ENCODE results near the gene EMC1.

Gene EMC1

DNA sequence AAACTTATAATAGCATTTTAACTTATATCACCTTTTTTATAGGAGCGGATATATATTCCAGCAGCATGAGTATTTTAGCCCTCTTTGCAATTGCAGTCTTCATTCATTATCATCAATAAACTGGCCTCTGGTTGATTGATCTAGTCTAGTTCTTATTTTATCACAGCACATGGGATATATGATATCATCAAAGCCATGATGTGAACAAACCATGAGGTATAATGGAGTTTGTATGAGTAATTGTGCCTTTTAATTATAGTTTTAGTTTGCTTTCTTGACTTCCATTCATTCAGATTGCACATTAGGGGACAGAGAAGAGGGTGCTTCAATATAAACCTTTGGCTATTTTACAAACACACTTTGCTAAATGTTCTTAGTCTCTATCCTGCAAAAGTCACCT lies 37.7 kb downstream of the EMC1 start:
- no peak for DNase-seq

DNA sequence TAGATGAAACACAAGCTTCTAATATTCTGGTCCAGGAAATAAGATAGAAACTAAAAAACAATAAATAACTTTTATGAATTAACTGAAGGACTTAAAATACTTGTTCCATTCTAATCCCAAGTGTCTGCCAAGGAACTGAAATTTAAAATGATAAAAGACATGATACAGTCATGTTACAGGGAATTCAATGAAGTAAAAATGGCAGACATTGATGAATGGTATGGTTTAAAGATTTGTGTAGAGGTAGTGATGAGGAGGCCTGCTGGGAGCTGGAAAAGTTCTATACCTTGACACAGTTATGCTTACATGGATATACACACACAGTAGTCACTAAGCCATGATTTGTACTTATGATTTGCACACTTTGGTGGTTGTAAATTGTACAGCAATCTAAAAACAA lies 39.2 kb downstream of the EMC1 start:
- DNase-seq, result no peak

DNA sequence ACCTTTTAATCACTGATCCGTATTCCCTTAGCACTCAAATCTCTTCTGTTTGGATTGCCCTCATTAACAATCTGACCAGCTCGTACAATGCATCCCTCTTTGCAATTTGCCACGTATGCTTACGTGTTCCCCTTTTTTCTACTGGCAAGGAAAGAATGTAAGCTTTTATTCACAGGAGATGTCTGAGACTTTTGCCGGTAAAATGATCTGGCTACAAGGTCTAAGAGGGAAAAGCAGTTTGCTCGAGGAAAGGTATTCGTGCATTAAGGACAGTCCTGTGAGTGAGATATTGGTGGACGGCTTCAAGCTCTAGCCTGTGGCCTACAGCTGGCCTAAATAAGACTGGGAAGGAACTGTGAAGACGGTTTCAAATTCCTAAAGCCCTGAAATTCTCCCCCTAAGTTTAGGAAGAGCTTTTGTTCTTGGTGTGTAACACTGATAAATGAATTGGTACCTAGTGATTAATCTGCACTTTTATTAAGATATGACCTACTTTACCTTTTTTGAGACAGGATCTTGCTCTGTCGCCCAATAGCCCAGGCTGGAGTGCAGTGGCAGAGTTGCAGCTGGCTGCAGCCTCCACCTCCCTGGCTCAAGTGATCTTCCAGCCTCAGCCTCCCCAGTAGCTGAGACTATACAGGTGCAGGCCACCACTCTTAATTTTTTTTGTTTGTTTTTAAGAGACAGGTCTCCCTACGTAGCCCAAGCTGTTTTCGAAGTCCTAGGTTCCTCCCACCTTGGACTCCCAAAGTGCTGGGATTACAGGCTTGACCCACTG lies 40.4 kb downstream of the EMC1 start:
- DNase-seq, result peak; percentile 26

DNA sequence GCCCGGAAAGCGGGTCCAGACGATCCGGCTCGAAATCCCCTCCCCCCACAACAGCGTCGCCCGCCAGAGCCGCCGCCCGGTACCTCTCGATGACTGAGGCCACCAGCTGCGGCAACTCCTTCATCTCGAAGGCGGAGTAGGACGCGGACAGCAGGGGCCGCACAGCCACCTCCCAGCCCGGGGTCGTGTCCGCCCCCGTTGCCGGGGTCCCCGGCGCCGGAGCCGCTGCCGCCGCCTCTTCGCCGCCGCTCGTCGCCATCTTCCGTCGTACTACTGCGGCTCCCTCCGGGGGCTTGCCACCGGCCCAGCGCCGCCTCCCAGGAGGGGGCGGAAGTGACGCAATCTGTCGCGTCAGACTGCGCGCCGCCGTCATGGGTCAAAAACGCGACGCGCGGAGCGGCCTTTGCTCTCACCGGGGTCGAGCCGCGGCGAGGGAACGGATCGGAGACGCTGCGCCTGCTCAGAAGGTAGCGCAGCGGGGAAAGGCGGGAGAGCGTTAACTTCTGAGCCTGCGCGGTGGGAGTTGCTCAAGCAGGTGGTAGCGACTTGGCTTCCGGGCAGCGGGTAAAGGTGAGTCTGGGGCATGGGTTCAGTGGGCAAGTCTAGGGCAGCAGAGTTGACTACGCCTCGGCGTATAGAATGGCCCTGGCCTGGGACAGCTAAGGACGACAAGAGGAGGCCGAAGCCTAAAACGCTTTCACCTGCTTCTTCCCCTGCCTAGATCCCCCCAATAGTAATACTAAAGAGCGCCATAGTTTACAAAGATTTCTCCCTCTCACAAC lies 41.1 kb downstream of the EMC1 start, which contains the start of gene UBR4:
UBR4 (minus strand) TSS at position 277 of the 782 bp plus-strand sequence; CDS start at position 259, 18 bp downstream.
- DNase-seq, result peak; percentile 99

DNA sequence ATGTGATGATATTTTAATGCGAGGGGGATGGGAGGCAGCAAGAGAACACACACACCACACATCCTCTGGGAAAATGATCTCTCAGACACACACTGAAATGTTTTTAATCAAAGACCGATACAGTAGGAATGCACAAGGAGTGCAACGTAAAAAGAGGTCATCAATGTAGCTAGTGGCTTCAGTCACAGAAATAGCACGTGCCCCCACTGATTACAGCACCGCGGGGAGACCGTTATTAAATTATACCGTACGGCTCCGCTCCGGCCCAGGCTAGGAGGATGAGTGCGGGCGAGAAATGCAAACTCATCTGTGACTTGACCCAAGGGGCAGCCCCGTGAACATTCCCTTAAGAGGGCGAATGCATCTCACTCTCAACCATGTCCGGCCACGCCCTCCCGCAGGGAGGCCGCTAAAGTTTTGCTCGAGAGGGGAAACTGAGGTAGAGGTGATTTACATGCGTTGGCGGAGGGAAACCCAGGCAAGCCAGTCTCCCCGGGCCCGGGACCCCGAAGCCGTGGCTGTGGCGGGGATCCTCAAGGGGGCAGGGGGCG lies 41.8 kb downstream of the EMC1 start:
- peak; percentile 75 for DNase-seq

DNA sequence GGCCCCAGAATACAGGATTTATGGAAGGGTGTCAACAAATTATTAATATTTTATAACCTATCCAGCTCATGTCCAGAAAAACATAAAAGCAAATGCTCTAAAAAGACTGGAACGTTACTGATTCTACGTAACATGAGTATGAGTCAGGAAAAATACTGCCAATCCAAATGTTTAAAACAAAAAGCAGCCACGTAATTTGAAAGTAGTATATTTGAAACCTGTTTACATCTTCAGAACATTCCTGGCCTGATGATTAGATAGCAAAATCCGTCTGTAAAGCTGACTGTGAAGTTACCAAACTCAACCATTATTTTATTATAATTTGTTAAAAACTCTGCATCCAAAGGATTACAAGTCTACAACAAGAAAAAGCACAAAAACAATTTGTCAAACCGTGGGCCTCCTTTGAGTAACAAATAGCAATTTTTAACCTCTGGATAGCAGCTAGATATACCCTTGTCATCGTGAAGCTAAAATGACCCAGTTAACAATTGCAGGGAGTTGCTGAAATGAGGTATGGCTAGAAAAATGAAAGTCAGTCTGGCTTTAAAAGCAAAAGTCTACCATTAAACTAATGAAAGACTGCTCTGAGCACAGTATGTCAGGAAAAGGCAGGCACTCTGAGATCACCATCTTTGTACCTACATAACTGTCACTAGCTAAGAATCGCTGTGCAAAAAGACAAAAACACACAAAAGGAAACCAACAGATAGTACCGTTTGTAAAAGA lies 42.5 kb downstream of the EMC1 start:
- peak; percentile 9 for DNase-seq

DNA sequence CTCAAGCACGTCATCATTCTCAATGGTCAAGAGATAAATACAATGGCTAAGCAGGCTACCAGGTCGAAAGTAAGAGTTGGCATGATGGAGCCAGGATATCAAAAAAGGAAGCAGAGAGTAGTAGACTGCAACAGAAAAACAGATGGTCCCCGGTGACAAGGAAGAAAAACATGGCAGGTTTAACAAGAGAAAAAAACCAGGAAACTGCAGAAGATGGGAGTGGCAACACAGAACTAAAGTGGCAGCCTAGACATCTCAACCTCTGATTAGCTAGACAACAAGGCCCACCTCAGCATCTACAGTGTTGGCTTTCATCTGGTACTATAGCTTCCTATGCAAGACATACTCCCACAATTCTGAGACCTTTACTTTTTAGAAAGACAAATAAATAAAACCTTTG lies 44.4 kb downstream of the EMC1 start:
- no peak for DNase-seq

DNA sequence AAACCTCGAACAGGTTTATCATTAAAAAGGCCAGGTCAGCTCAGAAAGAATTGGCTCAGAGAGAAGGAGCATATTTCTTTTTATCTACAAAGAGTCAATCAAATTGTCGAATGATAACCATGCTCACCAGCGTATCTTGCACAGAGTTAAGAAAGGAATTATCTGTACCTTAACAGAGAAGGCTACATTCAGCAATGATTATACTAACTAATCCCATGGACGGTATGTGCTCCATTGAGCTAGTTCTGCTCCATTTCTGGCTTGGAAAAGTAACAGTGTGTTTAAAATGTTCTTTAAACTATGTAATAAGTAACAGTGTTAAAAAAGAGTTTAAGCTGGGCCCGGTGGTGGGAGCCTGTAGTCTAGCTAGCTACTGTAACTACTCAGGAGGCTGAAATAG lies 45.5 kb downstream of the EMC1 start:
- no peak for DNase-seq

DNA sequence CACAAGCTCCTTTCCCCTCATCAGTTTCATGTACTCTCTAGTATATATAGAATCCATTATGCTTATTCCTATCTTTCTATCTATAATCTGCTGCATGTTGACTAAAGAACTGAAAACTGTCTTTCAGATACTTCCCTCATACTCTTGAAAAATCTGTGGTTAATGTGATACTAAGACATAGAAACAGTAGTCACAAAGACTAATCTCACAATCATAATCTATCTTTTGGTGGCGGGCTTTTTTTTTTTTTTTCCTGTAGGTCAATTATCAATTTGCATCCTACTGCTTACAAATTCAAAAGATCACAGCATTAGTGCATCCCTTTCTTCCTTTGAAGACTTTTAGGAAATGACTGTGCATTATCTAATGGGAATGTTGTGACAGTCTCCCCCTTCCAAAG lies 45.9 kb downstream of the EMC1 start:
- DNase-seq, result no peak

DNA sequence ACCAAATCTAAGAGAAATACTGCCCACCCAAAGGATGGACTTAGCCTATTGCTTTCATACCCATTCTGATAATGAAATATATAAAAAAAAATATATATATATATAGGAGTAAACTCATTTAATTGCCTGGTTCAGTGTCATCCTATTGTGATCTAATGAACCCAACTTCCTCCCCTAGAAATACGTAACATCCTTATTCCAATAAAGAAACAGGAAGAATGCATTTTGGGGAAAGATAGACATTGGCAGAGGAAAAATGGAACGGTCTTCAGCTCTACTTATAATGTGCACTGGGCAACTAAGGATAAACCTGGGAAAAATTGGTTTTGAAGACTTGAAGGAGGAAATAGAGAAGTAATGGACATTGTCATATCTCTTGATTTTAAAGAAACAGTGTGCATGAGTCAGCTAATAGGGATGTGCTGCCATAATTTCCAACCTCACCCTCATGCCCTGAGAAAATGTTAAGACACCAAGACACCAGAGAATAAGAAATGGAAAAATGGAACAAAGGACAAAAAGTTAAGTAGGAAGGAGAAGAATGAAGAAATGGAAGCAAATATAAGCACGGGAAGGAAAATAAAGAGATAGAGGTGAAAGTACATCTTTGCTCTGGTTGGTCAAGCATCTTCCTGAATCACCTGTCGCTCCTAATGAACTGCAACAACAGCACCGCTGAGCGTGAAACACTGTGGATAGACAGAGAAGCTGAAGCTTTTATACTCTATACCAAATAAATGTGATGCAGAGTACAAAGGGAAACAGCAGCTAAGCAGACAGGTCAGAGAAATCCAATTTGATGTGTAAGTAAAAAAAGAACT lies 46.7 kb downstream of the EMC1 start:
- peak; percentile 51 for DNase-seq

DNA sequence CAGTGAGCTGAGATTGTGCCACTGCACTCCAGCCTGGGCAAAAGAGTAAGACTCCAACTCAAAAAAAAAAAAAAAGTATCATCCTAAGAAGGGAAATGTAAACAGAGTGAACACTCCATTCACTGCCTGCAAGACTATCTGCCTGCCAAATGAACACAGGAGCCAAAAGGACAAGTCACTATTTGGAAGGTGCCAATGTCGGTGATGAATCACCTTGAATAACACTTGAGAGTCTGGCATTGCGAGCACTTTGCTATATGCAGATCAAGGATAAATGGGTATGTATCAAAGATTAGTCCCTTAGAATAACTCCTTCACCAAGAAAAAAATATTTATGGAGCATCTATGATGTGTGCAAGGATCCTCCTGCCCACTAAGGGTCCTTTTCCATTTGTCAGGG lies 47.9 kb downstream of the EMC1 start:
- DNase-seq, result no peak

DNA sequence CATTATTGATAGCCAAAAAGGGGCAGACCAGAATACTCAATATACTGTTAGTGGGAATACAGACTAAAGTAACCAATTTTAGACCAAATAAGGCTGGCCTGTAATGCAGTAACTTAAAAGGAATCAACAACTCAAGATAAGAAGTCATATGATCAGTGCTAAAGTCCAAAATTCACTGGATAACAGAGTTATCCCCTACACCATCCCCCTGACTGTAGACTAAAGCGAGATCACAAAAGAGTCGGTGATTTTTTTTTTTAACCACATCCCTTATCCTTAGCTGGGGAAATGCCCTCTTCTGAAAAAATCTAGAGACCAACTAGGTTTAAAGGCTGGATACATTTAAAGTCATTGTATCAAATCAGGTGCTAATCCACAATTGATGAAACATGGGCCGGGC lies 48.9 kb downstream of the EMC1 start:
- DNase-seq, result no peak

DNA sequence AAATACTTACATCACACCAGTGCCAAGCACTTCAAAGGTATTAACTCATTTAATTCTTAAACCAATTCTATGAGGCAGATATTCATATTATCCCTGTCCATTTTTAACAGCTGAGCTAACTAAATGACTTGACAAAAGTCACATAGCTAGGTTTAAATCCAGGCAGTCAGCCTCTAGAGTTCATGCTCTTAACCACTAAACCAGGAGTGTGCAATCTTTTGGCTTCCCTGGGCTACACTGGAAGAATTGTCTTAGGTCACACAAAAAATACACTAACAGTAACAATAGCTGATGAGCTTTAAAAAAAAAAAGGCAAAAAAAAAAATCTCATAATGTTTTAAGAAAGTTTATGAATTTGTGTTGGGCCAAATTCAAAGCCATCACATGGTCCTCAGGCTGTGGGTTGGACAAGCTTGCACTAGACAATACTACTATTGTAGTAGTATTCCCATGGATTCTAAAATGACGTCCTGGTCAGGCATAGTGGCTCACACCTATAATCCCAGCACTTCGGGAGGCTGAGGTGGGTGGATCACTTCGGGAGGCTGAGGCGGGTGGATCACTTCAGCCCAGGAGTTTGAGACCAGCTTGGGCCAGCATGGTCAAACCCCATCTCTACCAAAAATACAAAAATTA lies 51.2 kb downstream of the EMC1 start:
- no peak for DNase-seq

DNA sequence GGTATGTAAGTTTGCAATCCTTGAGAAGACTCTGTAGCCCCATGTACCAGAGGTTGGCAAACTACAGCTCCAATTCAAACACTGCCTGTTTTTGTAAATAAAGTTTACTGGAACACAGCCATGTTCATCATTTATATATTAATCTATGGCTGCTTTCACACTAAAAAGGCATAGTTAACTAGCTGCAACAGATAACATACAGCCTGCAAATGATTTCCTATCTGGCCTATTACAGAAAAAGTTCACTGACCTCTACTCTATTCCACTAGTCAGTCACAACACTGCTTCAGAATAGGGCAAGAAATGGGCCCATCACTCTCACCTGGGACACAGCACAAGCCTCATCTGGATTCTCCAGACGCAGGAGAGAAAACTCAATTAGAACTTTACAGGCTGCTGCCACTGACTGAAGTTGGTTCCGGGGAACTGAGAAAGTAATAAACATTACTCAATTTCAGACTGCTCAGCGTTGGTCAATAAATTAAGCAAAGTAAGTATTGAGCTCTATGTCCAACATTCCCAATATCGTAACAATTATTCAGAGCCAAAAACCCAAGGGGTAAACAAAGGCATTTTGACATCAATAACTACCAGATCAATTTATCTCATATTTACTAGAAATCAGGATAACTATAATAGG lies 51.9 kb downstream of the EMC1 start:
- no peak for DNase-seq

DNA sequence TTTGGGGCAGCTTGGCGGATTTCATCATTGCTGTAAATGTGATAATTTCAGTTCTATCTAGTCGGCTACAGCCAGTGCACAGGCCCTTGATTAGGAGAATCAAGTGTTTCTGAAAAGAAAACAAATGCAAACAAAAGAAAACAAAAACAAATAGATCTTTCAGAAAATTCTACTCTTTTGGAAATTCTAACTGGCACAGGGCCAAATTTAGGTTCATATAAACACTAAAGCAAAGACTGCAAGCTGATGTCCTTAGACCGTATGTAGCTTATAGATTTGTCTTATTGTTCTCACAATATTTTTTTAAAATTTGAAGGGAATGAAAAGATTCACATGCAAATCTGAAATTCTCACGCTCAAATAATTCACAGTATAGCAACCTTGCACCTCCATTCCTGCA lies 52.5 kb downstream of the EMC1 start:
- no peak for DNase-seq

DNA sequence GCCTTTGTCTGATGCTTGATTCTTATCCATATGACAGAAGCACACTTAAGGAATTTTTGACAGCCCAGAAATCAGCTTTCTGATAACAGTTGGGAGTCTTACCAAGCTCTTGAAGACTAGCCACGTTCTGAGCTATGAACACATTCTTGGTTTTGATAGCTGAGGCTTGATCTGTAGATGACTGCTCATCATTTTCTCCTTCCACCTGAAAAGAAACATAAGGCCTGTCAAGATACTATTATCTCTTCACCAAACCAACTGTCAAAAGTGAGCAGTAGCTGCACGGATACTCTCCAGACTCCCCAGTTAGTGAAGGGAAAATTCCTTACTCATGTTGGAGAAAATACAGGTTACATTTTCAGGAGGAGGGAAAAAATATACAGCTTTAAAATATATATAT lies 53.5 kb downstream of the EMC1 start:
- DNase-seq, result no peak

DNA sequence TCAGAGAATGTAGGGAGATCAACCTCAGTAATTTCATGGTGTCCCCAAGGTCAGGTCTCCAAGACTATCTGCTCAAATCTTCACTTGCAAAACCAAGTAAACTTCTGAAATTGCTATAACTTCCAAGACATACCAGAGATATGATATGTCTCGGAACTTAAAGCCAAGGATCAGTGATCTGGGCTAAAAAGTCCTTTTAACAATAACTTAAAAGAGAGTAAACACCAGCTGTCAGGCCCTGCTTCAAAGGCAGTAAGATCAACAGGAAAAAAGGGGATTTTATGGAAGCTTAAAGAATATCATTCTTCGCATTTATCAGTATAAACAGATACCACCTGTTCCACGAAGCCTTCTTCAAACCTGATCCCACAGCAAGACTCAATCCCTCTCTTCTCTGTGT lies 55.0 kb downstream of the EMC1 start:
- DNase-seq, result no peak

DNA sequence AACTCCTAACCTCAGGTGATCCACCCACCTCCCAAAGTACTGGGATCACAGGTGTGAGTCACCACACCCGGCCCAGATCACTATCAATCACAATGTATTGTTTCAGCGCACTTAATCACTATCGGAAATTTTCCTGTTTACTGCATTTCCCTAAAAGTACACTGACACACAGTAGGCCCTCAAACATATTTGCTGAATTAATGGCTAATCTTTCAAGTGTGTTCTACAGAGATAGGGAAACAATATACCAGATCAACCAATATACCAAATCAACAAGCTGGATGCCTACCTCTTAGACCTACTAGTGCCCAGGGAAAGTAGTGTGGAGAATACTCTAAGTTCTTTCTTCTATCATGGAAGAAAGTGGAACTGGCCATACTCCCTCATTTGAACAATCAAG lies 58.3 kb downstream of the EMC1 start:
- DNase-seq, result no peak

DNA sequence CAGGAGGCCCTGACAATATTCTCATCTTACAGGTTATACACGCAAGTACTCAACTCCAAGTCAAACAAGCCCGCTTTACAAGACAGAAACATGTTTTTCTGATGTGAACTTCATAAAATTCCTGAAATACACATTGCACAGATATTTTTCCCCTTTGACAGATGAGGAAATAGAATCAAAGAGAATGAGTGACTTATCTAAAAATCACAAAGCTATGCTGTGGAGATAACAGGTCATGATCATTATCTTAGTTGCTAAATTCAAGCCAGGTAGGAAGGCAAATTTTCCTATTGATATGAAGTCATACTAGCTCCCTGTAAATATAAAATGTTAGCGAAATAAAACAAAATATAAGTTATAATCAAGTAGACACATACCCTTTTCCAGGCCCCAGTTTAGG lies 59.5 kb downstream of the EMC1 start:
- DNase-seq, result no peak

DNA sequence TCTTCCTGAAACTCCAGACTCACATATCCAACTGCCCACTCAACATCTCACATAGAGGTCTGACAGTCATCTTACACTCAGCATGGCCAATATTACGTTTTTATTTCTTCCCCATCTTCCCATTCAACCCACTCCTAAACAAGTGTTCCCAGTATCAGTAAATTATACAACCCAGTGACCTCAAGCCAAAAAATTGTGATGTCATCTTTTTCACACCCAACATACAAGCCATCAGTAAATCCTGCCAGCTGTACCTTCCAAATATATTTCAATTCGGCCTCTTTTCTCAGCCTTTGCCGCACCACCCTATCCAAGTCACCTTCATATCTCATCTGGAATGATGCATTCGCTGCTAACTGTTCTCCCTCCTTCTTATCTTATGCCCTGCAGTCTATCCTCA lies 60.9 kb downstream of the EMC1 start:
- DNase-seq, result no peak

DNA sequence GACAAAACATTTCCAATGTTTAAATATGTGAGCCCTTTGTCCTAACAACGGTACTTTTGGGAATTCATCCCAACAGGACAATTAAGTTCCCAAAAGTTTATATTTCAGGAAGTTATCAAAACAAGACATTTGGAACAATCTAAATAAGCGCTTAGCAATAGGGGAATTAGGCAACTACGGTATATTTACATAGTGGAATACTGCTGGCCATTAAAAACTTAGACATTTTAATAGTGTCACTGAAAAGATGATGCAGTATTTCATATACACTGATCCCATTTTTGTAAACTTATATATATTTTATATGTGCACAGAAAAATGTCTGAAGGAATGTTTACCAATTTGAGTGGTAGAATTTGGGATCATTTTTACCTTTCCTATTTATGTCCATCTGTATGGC lies 62.1 kb downstream of the EMC1 start:
- no peak for DNase-seq

DNA sequence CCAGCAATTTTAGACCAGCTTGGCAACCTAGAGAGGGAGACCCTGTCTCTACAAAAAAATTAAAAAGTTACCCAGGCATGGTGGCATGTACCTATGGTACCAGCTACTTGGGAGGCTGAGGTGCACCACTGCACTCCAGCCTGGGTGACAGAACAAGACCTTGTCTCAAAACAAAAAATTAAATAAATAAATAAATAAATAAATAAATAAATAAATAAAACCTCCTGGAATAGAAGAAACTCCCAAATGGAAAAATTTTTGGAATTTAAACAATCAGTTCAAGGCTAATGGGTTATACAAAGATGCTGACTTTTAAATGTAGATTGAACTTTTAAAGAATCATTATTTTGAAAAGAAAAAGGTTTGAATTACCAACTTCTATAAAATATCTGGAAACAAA lies 63.5 kb downstream of the EMC1 start:
- no peak for DNase-seq

Data from suppressor macrophage treated with lipopolysaccharide for 4 hours (primary cell).